ENCODE results near the gene TM9SF1. TPM values are rescaled to one million over a fixed set of nuclear protein-coding genes. Genes with fewer than 3 reads are reported as not detected.

TM9SF1 gene
- total and polyA plus RNA-seq, 10 of the 15 experiments (the other 5 are each of a cell fraction or from before 2014, with no cell fraction given), result 7.2 to 39.2 (median 17.6) TPM

DNA sequence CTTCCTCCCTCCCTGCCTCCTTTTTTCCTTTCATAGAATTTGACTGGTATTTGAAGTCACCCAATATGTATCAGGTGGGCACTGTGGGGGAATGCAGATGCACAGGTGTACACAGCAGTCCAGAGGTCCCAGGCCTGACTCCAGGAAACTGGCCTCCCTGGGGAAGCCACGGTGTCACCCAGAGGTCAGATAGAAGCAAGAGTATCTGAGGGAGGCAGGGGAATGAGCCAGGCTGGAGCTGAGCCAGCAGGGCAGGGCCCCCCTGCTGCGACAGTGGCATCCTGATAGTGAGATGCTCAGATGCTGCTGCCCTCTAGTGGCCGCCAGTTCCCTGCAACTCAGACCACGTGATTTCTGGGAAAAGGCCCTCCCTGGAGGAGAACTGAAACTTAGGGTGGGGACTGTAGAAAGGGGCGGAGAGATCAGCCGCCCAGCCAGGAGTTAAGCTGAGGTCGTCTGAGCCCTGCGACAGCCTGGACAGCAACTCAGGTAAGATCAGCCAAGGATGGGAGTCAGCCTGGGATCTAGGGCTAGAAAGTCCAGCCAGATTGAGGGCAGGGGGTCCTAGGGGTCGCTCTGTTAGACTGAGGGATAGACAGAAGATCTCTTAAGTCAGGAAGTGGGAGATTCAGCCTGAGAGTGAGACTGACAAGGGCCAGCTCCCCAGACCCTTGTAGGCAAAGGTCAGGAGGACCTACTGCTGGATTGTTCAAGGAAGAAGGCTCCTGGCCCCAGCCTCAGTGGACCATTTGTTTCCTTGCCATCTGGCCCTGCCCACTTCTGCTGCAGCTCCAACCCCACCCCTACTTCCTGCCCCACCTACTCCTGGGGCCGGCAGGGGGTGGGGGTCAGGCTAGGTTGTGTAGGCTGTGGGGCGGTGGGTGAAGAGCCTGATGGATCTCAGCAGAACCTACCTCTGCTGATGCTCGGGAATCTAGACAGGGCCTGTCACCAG, 34.1 kb downstream of the TM9SF1 start, which contains the start of gene IRF9 (continued):
- TF ChIP-seq, protein P1, sequence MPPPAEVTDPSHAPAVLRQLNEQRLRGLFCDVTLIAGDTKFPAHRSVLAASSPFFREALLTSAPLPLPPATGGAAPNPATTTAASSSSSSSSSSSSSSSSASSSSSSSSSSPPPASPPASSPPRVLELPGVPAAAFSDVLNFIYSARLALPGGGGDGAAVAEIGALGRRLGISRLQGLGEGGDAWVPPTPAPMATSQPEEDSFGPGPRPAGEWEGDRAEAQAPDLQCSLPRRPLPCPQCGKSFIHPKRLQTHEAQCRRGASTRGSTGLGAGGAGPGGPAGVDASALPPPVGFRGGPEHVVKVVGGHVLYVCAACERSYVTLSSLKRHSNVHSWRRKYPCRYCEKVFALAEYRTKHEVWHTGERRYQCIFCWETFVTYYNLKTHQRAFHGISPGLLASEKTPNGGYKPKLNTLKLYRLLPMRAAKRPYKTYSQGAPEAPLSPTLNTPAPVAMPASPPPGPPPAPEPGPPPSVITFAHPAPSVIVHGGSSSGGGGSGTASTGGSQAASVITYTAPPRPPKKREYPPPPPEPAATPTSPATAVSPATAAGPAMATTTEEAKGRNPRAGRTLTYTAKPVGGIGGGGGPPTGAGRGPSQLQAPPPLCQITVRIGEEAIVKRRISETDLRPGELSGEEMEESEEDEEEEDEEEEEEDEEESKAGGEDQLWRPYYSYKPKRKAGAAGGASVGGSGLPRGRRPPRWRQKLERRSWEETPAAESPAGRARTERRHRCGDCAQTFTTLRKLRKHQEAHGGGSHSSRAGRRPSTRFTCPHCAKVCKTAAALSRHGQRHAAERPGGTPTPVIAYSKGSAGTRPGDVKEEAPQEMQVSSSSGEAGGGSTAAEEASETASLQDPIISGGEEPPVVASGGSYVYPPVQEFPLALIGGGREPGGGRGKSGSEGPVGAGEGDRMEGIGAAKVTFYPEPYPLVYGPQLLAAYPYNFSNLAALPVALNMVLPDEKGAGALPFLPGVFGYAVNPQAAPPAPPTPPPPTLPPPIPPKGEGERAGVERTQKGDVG (CRISPR knock-in tag; IDR thresholded peaks at IDR 0.05), result no peak
- TF ChIP-seq NFYA (IDR thresholded peaks at IDR 0.05; ENCODE audit: borderline replicate concordance, low read depth, low read length) (no peak), CHD4 (IDR thresholded peaks at IDR 0.05) (no peak), ZNF217 (IDR thresholded peaks at IDR 0.05) (no peak), NR2F1 (conservative IDR thresholded peaks at IDR 0.05) (peak; percentile 82), MEF2B (IDR thresholded peaks at IDR 0.05; ENCODE audit: partially characterized antibody, poor library complexity, severe bottlenecking) (peak; percentile 84), FOXM1 (IDR thresholded peaks at IDR 0.05; ENCODE audit: low read depth, low read length) (peak; percentile 72; the same call in 1 of the 2 replicates), TARDBP (IDR thresholded peaks at IDR 0.05; ENCODE audit: borderline replicate concordance) (peak; percentile 47; the same call in 1 of the 2 replicates), POLR2AphosphoS5 (IDR thresholded peaks at IDR 0.05; ENCODE audit: low read length) (peak; percentile 99), BMI1 (IDR thresholded peaks at IDR 0.05; ENCODE audit: borderline replicate concordance) (no peak), EZH2 (IDR thresholded peaks at IDR 0.05; ENCODE audit: borderline replicate concordance, control insufficient read depth, low read depth, low read length) (no peak), RCOR1 (conservative IDR thresholded peaks at IDR 0.05; ENCODE audit: low read depth, low read length) (no peak), MYB (IDR thresholded peaks at IDR 0.05; ENCODE audit: borderline replicate concordance, low read depth, low read length) (no peak), SMARCA5 (IDR thresholded peaks at IDR 0.05) (peak; percentile 90), GABPA (IDR thresholded peaks at IDR 0.05; ENCODE audit: low read depth) (no peak), HDGF (IDR thresholded peaks at IDR 0.05) (peak; percentile 79; the same call in 1 of the 2 replicates)
- TF ChIP-seq, protein P2, sequence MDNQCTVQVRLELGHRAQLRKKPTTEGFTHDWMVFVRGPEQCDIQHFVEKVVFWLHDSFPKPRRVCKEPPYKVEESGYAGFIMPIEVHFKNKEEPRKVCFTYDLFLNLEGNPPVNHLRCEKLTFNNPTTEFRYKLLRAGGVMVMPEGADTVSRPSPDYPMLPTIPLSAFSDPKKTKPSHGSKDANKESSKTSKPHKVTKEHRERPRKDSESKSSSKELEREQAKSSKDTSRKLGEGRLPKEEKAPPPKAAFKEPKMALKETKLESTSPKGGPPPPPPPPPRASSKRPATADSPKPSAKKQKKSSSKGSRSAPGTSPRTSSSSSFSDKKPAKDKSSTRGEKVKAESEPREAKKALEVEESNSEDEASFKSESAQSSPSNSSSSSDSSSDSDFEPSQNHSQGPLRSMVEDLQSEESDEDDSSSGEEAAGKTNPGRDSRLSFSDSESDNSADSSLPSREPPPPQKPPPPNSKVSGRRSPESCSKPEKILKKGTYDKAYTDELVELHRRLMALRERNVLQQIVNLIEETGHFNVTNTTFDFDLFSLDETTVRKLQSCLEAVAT (IDR thresholded peaks at IDR 0.05), result peak; percentile 89; the same call in 1 of the 2 replicates
- TF ChIP-seq, protein P3, sequence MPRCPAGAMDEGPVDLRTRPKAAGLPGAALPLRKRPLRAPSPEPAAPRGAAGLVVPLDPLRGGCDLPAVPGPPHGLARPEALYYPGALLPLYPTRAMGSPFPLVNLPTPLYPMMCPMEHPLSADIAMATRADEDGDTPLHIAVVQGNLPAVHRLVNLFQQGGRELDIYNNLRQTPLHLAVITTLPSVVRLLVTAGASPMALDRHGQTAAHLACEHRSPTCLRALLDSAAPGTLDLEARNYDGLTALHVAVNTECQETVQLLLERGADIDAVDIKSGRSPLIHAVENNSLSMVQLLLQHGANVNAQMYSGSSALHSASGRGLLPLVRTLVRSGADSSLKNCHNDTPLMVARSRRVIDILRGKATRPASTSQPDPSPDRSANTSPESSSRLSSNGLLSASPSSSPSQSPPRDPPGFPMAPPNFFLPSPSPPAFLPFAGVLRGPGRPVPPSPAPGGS (IDR thresholded peaks at IDR 0.05; ENCODE audit: borderline replicate concordance, insufficient read depth, low read depth, low read length, poor library complexity, severe bottlenecking), result peak; percentile 16
- TF ChIP-seq, protein P4, sequence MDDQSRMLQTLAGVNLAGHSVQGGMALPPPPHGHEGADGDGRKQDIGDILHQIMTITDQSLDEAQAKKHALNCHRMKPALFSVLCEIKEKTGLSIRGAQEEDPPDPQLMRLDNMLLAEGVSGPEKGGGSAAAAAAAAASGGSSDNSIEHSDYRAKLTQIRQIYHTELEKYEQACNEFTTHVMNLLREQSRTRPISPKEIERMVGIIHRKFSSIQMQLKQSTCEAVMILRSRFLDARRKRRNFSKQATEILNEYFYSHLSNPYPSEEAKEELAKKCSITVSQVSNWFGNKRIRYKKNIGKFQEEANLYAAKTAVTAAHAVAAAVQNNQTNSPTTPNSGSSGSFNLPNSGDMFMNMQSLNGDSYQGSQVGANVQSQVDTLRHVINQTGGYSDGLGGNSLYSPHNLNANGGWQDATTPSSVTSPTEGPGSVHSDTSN (IDR thresholded peaks at IDR 0.05; ENCODE audit: insufficient replicate concordance, low read depth, low read length), result no peak

Measured in GM12878 (cell line).